Duodenal mucosa (tissue), 2 donors: Measurements from ENCODE around the gene ADGRF3.
"Not testable (repeated sequence)": the region's sequence is repeated elsewhere in the genome, so short reads cannot be mapped to it uniquely, and the experiment has no call there.

Source experiments
- H3K27ac ChIP-seq: one replicate; pipeline ENCODE4 v1.7.0; 2013; ENCODE audit warnings: low read depth, low read length
- H3K27me3 ChIP-seq, 2 donors: one replicate each; pipeline ENCODE4 v1.7.0; 2013; ENCODE audit warnings: low read length in 2 of 2, control low read depth in 1 of 2; ENCODE audit not compliant: insufficient read depth in 2 of 2, control insufficient read depth in 1 of 2
- H3K36me3 ChIP-seq, 2 donors: one replicate each; pipeline ENCODE4 v1.7.0; 2013; ENCODE audit warnings: low read length in 2 of 2, control low read depth in 1 of 2; ENCODE audit not compliant: insufficient read depth in 2 of 2, control insufficient read depth in 1 of 2
- H3K4me1 ChIP-seq, 2 donors: one replicate each; pipeline ENCODE4 v1.7.0; 2013; ENCODE audit warnings: low read length in 2 of 2, control low read depth in 1 of 2; ENCODE audit not compliant: insufficient read depth in 2 of 2, control insufficient read depth in 1 of 2
- H3K4me3 ChIP-seq, 2 donors: one replicate each; pipeline ENCODE4 v1.7.0; 2013; ENCODE audit warnings: low read length in 2 of 2, low read depth in 1 of 2
- H3K9ac ChIP-seq, 2 donors: one replicate each; pipeline ENCODE4 v1.7.0; 2013; ENCODE audit warnings: low read length in 2 of 2, low read depth in 1 of 2
- H3K9me3 ChIP-seq, 2 donors: one replicate each; pipeline ENCODE4 v1.7.0; 2013; ENCODE audit warnings: low read length in 2 of 2, control low read depth in 1 of 2; ENCODE audit not compliant: control insufficient read depth in 1 of 2

The ADGRF3 gene

GRCh38 chr2:26269571-26270158 is 76.9 kb downstream of the ADGRF3 start:
- H3K9me3 ChIP-seq = no peaks in the 10 kb centered on the region
- no peak overlapping the region for H3K9ac ChIP-seq
- H3K4me3 ChIP-seq = no peak overlapping the region
- H3K36me3 ChIP-seq = peaks cover 0 to 12% of the 10 kb centered on the region in 2 donors
- H3K27me3 ChIP-seq = no peaks in the 10 kb centered on the region
- H3K27ac ChIP-seq = no peak overlapping the region
- H3K4me1 ChIP-seq = peaks cover 14 to 21% of the 10 kb centered on the region in 2 donors

GRCh38 chr2:26268670-26269385 is 77.8 kb downstream of the ADGRF3 start:
- not testable (repeated sequence) for H3K4me3 ChIP-seq, H3K9ac ChIP-seq, H3K27me3 ChIP-seq, H3K9me3 ChIP-seq, H3K27ac ChIP-seq
- Histone ChIP-seq H3K4me1 (peaks cover 8 to 13% of the 10 kb centered on the region in 2 donors), H3K36me3 (peaks cover 0 to 14% of the 10 kb centered on the region in 2 donors)

- Histone ChIP-seq H3K9ac (no peak overlapping the region), H3K9me3 (no peaks in the 10 kb centered on the region), H3K36me3 (peaks cover 6 to 21% of the 10 kb centered on the region in 2 donors), H3K27me3 (no peaks in the 10 kb centered on the region), H3K27ac (no peak overlapping the region), H3K4me3 (no peak overlapping the region), H3K4me1 (peaks cover 1 to 7% of the 10 kb centered on the region in 2 donors)
Observed at GRCh38 chr2:26268213-26268612, 78.4 kb downstream of the ADGRF3 start.

GRCh38 chr2:26258836-26259235 is 87.8 kb downstream of the ADGRF3 start:
- not testable (repeated sequence) for H3K27ac ChIP-seq, H3K4me1 ChIP-seq, H3K9me3 ChIP-seq, H3K9ac ChIP-seq, H3K4me3 ChIP-seq, H3K27me3 ChIP-seq
- peaks cover 17 to 36% of the 10 kb centered on the region in 2 donors for H3K36me3 ChIP-seq
